Ascending aorta (tissue), 2 donors: ENCODE measurements around the gene PCDHGA3. TPM values are rescaled to one million over a fixed set of nuclear protein-coding genes. Genes with fewer than 3 reads are reported as not detected.
"Not testable (repeated sequence)": the region's sequence is repeated elsewhere in the genome, so short reads cannot be mapped to it uniquely, and the experiment has no call there.

ENCODE experiments used
- DNase-seq, 2 donors: peaks; one replicate each; pipeline ENCODE4 v3.0.0-alpha.2; 2019; ENCODE audit warnings: low spot score in 2 of 2
- H3K27ac ChIP-seq, 2 donors: fragments of 200-600 bp; sonication (generic); one replicate each; pipeline ENCODE4 v1.5.1; 2016 to 2017; ENCODE audit warnings: mild to moderate bottlenecking in 1 of 2
- H3K27me3 ChIP-seq: fragments of 200-600 bp; sonication (generic); one replicate; pipeline ENCODE4 v1.5.1; 2017
- H3K36me3 ChIP-seq, 2 donors: fragments of 200-600 bp; sonication (generic); one replicate each; pipeline ENCODE4 v1.5.1; 2016
- H3K4me1 ChIP-seq, 2 donors: fragments of 200-600 bp; sonication (generic); one replicate each; pipeline ENCODE4 v1.5.1; 2016 to 2017; ENCODE audit warnings: mild to moderate bottlenecking in 1 of 2
- H3K4me3 ChIP-seq, 2 donors: fragments of 200-600 bp; sonication (generic); one replicate each; pipeline ENCODE4 v1.5.1; 2016 to 2017; ENCODE audit warnings: mild to moderate bottlenecking in 1 of 2
- H3K9me3 ChIP-seq, 2 donors: fragments of 200-600 bp; sonication (generic); one replicate each; pipeline ENCODE4 v1.5.1; 2016
- CTCF ChIP-seq, 3 experiments: fragments of 200-600 bp in 2 of 3; fragments of 450-650 bp in 1 of 3; sonication (generic) in 2 of 3; IDR thresholded peaks; one replicate each; pipeline ENCODE4 v1.5.1; 2016 to 2019; ENCODE audit warnings: antibody characterized with exemption in 3 of 3, mild to moderate bottlenecking in 1 of 3, moderate library complexity in 1 of 3
- intact Hi-C: fragments of 100-400 bp; cut with DNase I; formaldehyde crosslinking; loops from one replicate; pipeline ENCODE4 v1.15.1; 2023
- total RNA-seq: library from RNA; depleted of rRNA; stranded (reverse); fragments of >200 nt; gene quantifications from one replicate; pipeline ENCODE4 v1.1.0, GENCODE V29; 2016

Gene PCDHGA3
- total RNA-seq, 1 donor from 2014 or later: 9.2 TPM

DNA sequence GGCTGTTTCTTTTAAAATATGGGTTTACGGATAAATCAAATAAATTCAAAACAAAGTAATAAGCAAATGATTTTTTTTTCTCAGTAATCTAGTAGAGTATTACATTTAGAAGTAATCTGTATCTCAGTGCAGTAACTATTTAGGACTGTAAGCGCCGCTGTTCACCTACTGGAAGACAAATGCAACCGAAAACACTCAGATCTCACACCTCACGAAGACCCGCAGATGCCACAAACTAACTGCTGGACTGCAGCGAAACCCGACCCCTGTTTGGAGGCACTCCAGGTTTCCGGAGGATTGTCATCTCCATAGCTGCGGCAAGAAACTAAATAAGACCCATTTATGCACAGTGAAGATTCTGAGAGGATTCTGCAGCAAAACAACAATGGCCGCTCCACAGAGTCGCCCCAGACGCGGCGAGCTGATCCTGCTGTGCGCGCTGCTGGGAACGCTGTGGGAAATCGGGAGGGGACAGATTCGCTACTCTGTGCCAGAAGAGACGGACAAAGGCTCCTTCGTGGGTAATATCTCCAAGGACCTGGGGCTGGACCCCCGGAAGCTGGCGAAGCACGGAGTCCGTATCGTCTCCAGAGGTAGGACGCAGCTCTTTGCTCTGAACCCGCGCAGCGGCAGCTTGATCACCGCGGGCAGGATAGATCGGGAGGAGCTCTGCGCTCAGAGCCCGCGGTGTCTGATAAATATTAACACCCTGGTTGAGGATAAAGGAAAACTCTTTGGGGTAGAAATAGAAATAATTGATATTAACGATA is 49.0 kb downstream of the PCDHGA3 start, which contains the start of gene PCDHGA8:
PCDHGA8 (plus strand) TSS at position 205 of the 770 bp plus-strand sequence; CDS start at position 386, 181 bp downstream.
- Histone ChIP-seq H3K27ac (no peak within 1 kb of the TSS), H3K9me3 (peaks cover 78 to 97% of the 10 kb centered on the region in 2 donors), H3K4me1 (no peaks in the 10 kb centered on the region), H3K36me3 (peaks cover 0 to 9% of the 10 kb centered on the region in 2 donors), H3K4me3 (no peak within 1 kb of the TSS), H3K27me3 (no peaks in the 10 kb centered on the region)
- intact Hi-C loops: no loop called here
- no peak for DNase-seq
- no peak for TF ChIP-seq CTCF (IDR thresholded peaks at IDR 0.05)

DNA sequence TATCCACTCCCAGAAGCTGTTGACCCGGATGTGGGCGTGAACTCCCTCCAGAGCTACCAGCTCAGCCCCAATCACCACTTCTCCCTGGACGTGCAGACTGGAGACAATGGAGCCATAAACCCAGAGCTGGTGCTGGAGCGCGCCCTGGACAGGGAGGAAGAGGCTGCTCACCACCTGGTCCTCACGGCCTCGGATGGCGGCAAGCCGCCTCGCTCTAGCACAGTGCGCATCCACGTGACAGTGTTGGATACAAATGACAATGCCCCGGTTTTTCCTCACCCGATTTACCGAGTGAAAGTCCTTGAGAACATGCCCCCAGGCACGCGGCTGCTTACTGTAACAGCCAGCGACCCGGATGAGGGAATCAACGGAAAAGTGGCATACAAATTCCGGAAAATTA is 49.6 kb downstream of the PCDHGA3 start:
- Histone ChIP-seq H3K4me1 (no peaks in the 10 kb centered on the region), H3K27me3 (no peaks in the 10 kb centered on the region), H3K36me3 (peaks cover 0 to 9% of the 10 kb centered on the region in 2 donors), H3K9me3 (peaks cover 78 to 97% of the 10 kb centered on the region in 2 donors), H3K27ac (no peak overlapping the region), H3K4me3 (no peak overlapping the region)
- no peak for TF ChIP-seq CTCF (IDR thresholded peaks at IDR 0.05)
- intact Hi-C loops: no loop called here
- DNase-seq: no peak

GRCh38 chr5:141394401-141395187 is 51.0 kb downstream of the PCDHGA3 start:
- DNase-seq, H3K27me3 ChIP-seq, H3K27ac ChIP-seq, H3K36me3 ChIP-seq, H3K4me1 ChIP-seq, intact Hi-C loops, H3K4me3 ChIP-seq: not testable (repeated sequence)
- peaks cover 77 to 97% of the 10 kb centered on the region in 2 donors for H3K9me3 ChIP-seq

Other genes with a start within 250 kb of the PCDHGA3 start
- 1.4 TPM for gene PCDHB2, start 249.2 kb upstream of the PCDHGA3 start, total RNA-seq
- gene PCDHB3, start 243.4 kb upstream of the PCDHGA3 start, total RNA-seq: 1.1 TPM
- 5.1 TPM for gene PCDHB4, start 222.0 kb upstream of the PCDHGA3 start, total RNA-seq
- 61.8 TPM for gene PCDHB5, start 208.6 kb upstream of the PCDHGA3 start, total RNA-seq
- 1.5 TPM for gene PCDHB6, start 193.8 kb upstream of the PCDHGA3 start, total RNA-seq
- 7.6 TPM for gene PCDHB7, start 171.2 kb upstream of the PCDHGA3 start, total RNA-seq
- 0.11 TPM for gene PCDHB8, start 166.0 kb upstream of the PCDHGA3 start, total RNA-seq
- gene PCDHB16, start 161.4 kb upstream of the PCDHGA3 start, total RNA-seq: 18.3 TPM
- 1.9 TPM for gene PCDHB9, start 156.7 kb upstream of the PCDHGA3 start, total RNA-seq
- gene PCDHB10, start 151.5 kb upstream of the PCDHGA3 start, total RNA-seq: 0.21 TPM
- 7.1 TPM for gene PCDHB11, start 144.2 kb upstream of the PCDHGA3 start, total RNA-seq
- gene PCDHB12, start 135.1 kb upstream of the PCDHGA3 start, total RNA-seq: 19.7 TPM
- gene PCDHB13, start 129.9 kb upstream of the PCDHGA3 start, total RNA-seq: 6.7 TPM
- 10.6 TPM for gene PCDHB14, start 120.5 kb upstream of the PCDHGA3 start, total RNA-seq
- gene PCDHB15, start 98.4 kb upstream of the PCDHGA3 start, total RNA-seq: 2.9 TPM
- not detected for gene SLC25A2, start 39.8 kb upstream of the PCDHGA3 start, total RNA-seq
- gene TAF7, start 23.0 kb upstream of the PCDHGA3 start, total RNA-seq: 30.1 TPM
- not detected for gene PCDHGA1, start 13.3 kb upstream of the PCDHGA3 start, total RNA-seq
- 4.9 TPM for gene PCDHGA2, start 5.1 kb upstream of the PCDHGA3 start, total RNA-seq
- gene PCDHGB1, start 6.3 kb downstream of the PCDHGA3 start, total RNA-seq: 1.8 TPM
- gene PCDHGA4, start 11.2 kb downstream of the PCDHGA3 start, total RNA-seq: 4.3 TPM
- gene PCDHGB2, start 16.2 kb downstream of the PCDHGA3 start, total RNA-seq: 12.2 TPM
- gene PCDHGA5, start 20.3 kb downstream of the PCDHGA3 start, total RNA-seq: 4.5 TPM
- gene PCDHGB3, start 26.4 kb downstream of the PCDHGA3 start, total RNA-seq: 14.4 TPM
- 2.0 TPM for gene PCDHGA6, start 30.1 kb downstream of the PCDHGA3 start, total RNA-seq
- 4.2 TPM for gene PCDHGA7, start 38.9 kb downstream of the PCDHGA3 start, total RNA-seq
- 3.6 TPM for gene PCDHGB4, start 43.9 kb downstream of the PCDHGA3 start, total RNA-seq
- 3.2 TPM for gene PCDHGA8, start 48.8 kb downstream of the PCDHGA3 start, total RNA-seq
- gene PCDHGB5, start 54.1 kb downstream of the PCDHGA3 start, total RNA-seq: 19.6 TPM
- gene PCDHGA9, start 58.9 kb downstream of the PCDHGA3 start, total RNA-seq: 3.2 TPM
- gene PCDHGB6, start 64.2 kb downstream of the PCDHGA3 start, total RNA-seq: 3.9 TPM
- gene PCDHGA10, start 69.2 kb downstream of the PCDHGA3 start, total RNA-seq: 4.4 TPM
- 10.2 TPM for gene PCDHGB7, start 73.8 kb downstream of the PCDHGA3 start, total RNA-seq
- 5.3 TPM for gene PCDHGA11, start 77.2 kb downstream of the PCDHGA3 start, total RNA-seq
- gene PCDHGA12, start 86.7 kb downstream of the PCDHGA3 start, total RNA-seq: 18.5 TPM
- 51.4 TPM for gene PCDHGC3, start 132.1 kb downstream of the PCDHGA3 start, total RNA-seq
- gene PCDHGC4, start 141.2 kb downstream of the PCDHGA3 start, total RNA-seq: 59.3 TPM
- 0.11 TPM for gene PCDHGC5, start 145.3 kb downstream of the PCDHGA3 start, total RNA-seq